ENCODE data around the gene ITPRID2. TPM values are rescaled to one million over a fixed set of nuclear protein-coding genes. Genes with fewer than 3 reads are reported as not detected.
"Not testable (repeated sequence)": the region's sequence is repeated elsewhere in the genome, so short reads cannot be mapped to it uniquely, and the experiment has no call there.

Gene ITPRID2
- total RNA-seq, 1 donor from 2014 or later: 223 TPM

- no peak for DNase-seq (ENCODE audit: low read depth, low spot score)
Observed at GRCh38 chr2:181916726-181917718, 25.5 kb downstream of the ITPRID2 start.

DNA sequence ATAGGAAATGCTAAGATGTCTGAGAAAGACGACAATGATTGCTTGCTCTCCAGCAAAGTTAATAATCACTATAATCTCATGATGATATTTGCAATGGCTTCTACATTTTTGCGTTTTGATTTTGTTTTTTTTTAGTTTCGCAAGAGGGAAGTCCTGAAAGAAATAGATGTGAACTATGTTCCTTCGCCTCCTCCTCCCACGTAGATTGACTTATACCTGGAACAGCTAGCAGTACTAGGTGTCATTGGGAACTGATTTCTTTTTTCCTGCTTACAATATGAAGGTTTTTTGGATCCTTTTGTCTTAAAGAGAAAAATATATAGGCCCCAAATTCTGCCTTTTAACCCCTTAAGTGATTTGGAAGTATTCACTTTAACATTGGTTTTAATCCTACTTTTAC lies 26.7 kb downstream of the ITPRID2 start:
- DNase-seq (ENCODE audit: low read depth, low spot score): no peak

DNA sequence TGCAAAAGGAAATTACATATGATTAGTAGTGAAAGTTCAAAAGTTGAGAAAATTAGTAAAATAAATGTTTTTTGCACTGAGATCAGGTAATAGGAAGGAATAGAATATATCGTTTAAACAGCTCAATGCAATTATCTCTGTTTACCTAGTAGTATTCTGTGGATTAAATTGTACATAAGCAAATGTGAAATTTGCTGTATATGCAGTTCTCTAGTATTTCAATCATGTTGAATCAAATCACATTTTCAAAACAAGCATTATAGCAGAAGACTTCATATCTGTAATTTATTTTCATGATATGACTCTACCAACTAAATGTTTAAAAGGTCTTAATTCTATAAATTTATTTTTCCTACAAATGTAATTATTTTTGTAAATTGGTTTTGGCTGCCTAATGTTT lies 31.6 kb downstream of the ITPRID2 start:
- DNase-seq (ENCODE audit: low read depth, low spot score): no peak

DNA sequence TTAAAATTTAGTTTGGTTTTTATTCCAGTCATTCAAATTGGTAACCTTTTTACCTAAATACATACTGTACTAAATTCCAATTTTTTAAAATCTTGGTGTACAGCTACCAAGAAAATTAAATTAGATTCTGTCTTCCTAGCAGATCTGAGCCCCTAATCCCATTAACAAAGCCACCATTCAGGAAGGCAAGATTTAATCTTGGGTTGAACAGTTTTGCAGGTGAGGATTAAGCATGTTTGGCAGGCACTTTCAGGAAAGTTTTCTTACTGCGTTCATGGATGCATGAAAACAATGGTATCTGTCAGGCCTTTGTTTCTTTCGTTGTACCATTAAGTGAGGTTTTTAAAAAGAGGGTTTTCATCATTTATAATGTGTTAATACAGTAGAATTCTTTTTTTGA lies 32.8 kb downstream of the ITPRID2 start:
- DNase-seq (ENCODE audit: low read depth, low spot score): no peak

GRCh38 chr2:181934694-181935093 lies 43.2 kb downstream of the ITPRID2 start:
- no peak for DNase-seq (ENCODE audit: low read depth, low spot score)

GRCh38 chr2:181937473-181937872 lies 45.9 kb downstream of the ITPRID2 start:
- no peak for DNase-seq (ENCODE audit: low read depth, low spot score)

DNA sequence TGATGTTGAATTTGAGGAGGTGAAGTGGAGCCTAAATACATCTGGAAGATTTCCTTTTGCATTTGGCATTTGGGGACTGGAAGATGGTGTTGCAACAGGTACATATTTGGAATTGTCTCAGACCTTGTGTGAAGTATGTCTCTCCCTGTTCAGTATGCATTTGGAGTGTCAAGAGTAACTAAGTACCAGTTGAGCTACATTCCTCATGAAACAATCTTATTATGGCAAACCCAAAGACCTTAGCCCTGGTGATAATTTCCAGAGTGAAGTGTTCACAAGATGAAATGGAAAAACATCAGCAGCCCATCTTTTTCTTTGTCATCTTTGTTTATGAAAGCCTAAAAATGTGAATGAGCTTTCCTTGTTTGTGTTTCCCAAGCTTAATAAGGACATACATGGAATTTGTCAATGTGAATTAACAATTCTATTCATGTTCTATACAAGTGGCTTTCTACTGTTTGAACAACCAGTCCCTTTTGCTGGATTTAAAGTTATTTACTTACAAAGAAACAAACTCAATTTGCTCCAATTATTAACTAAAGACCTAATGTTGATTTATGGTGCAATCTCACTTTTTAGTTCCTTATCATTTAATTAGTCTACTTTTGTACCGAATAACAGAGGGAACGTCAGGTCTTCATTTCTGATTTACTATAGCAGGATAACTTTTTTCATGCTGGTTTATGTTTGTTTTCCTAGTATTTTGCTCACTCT lies 52.0 kb downstream of the ITPRID2 start:
- no peak for DNase-seq (ENCODE audit: low read depth, low spot score)

- DNase-seq (ENCODE audit: low read depth, low spot score): no peak
Observed at GRCh38 chr2:181944164-181944913, 52.8 kb downstream of the ITPRID2 start.

- DNase-seq (ENCODE audit: low read depth, low spot score): no peak
Observed at GRCh38 chr2:181944914-181945291, 53.4 kb downstream of the ITPRID2 start.

- DNase-seq (ENCODE audit: low read depth, low spot score): no peak
Observed at GRCh38 chr2:181946444-181947127, 55.1 kb downstream of the ITPRID2 start.

DNA sequence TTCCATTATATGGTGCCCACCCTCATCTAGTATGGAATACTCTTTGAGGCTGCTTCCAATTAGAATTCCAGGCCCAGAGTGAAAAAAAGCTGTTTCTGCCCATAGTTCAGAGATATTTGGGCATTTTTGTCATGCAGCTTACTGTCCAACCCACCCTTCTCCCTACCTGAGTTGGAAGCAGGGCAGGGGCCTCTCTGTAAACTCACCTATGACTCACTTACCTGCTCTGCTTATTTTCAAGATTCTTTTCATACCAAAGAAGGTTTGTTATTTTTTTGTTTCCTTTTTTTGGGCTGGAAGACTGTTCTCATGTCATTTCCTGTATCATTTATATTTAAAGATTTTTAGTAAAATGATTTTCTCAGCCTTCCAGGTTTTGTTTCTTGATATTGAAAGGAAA lies 55.7 kb downstream of the ITPRID2 start:
- no peak for DNase-seq (ENCODE audit: low read depth, low spot score)

DNA sequence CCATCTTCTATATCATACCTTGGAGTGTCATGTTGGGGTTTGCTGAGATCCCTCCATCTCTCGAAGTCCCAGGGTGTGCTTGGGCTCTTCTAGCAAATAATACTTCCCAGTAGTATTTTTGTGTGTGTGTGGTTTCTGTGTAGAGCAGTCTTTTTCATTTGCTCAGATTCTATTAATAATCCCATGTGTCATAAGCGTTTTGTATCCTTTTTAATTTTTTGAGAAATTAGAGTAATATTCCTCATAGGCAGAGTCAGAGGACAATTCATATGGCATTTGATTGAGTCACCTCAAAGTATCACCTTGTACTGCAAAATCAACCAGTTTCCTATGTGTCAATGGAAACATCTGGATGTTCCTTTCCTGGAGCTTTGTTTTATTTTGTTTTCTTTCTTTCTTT lies 56.7 kb downstream of the ITPRID2 start:
- no peak for DNase-seq (ENCODE audit: low read depth, low spot score)

DNA sequence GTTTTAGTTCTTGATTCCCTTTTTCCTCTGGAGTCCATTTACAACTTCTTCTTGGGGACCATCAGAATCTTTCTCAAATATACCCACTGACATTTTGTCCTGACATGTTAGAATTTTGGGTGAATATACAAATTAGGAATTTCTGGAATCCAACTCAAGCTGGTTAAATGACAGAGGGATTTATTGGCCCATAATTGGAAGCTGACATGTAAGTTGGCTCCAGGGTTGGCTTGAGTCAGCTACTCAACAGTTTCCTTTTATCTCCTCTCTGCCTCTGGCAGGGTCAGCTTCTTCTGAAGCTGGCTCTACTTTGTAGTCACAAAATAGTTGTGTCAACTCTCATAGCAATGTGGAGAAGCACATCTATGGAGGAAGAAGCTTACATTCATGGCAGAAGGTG lies 57.5 kb downstream of the ITPRID2 start:
- no peak for DNase-seq (ENCODE audit: low read depth, low spot score)

DNA sequence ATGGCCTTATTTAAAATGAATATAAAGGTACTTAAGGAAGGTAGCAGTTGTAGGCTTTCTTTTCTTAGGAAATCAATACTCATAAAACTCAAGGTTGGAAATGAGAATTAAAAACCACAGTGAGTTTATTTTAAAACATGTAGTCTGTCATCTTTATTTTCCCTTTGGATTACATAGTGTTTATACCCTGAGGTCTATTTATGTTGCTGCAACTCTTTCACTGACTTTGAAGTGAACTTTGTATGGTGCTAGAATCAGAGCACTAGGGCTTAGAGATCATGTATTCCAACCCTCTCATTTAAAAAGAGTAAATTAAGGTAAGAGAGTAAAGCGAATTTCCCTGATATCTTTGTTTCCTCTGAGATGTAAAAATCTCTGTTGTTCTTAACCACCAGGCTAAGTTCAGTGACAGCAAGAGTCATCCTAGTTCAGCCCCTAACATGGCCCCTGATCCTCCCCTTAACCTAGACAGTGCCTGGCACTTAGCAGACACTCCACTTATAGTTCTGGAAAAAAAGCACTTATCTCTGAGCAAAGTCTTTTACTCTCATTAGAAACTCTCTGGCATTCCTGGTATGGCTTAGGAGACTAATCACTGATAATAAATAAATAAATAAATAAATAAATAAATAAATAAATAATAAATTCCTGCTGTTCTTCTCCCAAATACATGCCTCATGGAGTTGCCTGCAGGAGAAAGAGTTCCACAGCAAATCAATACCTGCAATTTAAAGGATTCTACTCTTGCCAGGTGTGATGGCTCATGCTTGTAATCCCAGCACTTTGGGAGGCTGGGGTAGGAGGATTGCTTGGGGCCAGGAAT lies 61.1 kb downstream of the ITPRID2 start:
- DNase-seq (ENCODE audit: low read depth, low spot score): no peak

DNA sequence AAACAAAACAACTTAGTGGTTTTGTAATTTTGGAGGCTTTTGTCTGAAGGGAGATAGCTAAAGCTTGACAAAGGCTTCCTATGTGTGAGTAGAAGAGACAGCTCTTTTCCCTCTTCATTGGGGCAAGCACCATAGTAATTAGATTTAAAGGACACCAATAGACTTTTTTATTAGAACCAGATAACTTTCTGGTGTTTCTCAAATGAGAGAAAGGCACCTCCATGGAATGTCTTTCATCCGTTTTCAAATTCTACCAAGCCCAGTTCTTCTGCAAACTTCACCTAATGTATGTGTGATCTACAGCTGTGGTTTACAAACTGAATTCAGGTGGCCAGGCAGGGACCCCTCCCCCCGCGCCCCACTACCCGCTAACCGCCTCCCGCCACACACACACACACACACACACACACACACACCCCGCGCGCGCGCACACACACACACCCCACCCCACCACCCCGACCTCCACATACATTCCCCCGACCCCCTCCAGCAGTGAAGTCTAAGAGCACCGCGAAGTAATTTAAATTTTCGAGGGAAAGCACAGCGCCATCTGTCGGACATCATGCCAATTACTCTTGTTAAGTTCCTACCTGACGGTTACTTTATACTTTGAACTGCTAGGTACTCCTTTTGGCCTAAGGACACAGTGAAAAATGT lies 62.5 kb downstream of the ITPRID2 start:
- DNase-seq (ENCODE audit: low read depth, low spot score): peak; percentile 17

GRCh38 chr2:181954538-181954883 lies 63.0 kb downstream of the ITPRID2 start:
- DNase-seq (ENCODE audit: low read depth, low spot score): no peak

GRCh38 chr2:181955010-181955409 lies 63.5 kb downstream of the ITPRID2 start:
- DNase-seq (ENCODE audit: low read depth, low spot score): peak; percentile 43

DNA sequence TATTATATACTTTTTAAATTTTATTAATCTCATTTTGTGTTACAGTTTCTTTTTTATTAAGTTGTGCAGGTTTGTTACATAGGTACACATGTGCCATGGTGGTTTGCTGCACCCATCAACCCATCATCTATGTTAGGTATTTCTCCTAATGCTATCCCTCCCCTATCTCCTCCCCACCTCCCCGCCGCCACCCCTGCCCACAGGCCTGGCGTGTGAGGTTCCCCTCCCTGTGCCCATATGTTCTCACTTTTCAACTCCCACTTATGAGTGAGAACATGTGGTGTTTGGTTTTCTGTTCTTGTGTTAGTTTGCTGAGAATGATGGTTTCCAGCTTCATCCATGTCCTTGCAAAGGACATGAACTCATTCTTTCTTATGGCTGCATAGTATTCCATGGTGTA lies 64.3 kb downstream of the ITPRID2 start:
- not testable (repeated sequence) for DNase-seq (ENCODE audit: low read depth, low spot score)

- no peak for DNase-seq (ENCODE audit: low read depth, low spot score)
Observed at GRCh38 chr2:181957668-181958067, 66.1 kb downstream of the ITPRID2 start.

- DNase-seq (ENCODE audit: low read depth, low spot score): no peak
Observed at GRCh38 chr2:181958726-181959125, 67.2 kb downstream of the ITPRID2 start.

Data from pulmonary artery endothelial cell (primary cell).